Panc1 (cell line): ENCODE measurements around the gene ANP32A. TPM values are rescaled to one million over a fixed set of nuclear protein-coding genes. Genes with fewer than 3 reads are reported as not detected.
A peak's percentile ranks its signal among the peaks of the same experiment; 100 is the strongest.

ENCODE experiments used
- ATAC-seq: fragments of 200-7000 bp; cut with Tn5 transposase; 2 replicates; pipeline ENCODE4 v1.9.1; 2020; ENCODE audit warnings: mild to moderate bottlenecking, moderate library complexity
- BruUV-seq: library from RNA; stranded (reverse); fragments of 400-500 nt; replicated peaks from 2 replicates; lab custom pipeline; 2021; lab: Mats Ljungman, UMichigan
- CTCF ChIA-PET: fragments of 300-600 bp; sonication (Branson Sonifier 250); formaldehyde crosslinking; loops from one replicate; lab custom pipeline; 2022; ENCODE audit warnings: antibody characterized with exemption; lab: Charles Lee
- POLR2A ChIA-PET: fragments of 300-600 bp; sonication (Branson Sonifier 250); formaldehyde crosslinking; loops from one replicate; lab custom pipeline; 2022; ENCODE audit warnings: antibody characterized with exemption; lab: Charles Lee
- DNase-seq: peaks from one replicate; pipeline ENCODE4 v3.0.0-alpha.2; 2010; ENCODE audit warnings: low read depth, low spot score
- H3K27ac ChIP-seq: 2 replicates; pipeline ENCODE4 v1.5.1; 2011; ENCODE audit warnings: mild to moderate bottlenecking, low read length, inconsistent platforms
- H3K27me3 ChIP-seq: fragments of 200-500 bp; sonication (Bioruptor generic); 2 replicates; pipeline ENCODE4 v1.6.0; 2014; ENCODE audit warnings: low read length, inconsistent platforms; ENCODE audit not compliant: control insufficient read depth, insufficient read depth
- H3K36me3 ChIP-seq: fragments of 200-500 bp; sonication (Bioruptor generic); 2 replicates; pipeline ENCODE4 v1.5.1; 2014; ENCODE audit warnings: inconsistent platforms, mild to moderate bottlenecking, low read length, moderate library complexity; ENCODE audit not compliant: control insufficient read depth, insufficient read depth
- H3K4me1 ChIP-seq: 2 replicates; pipeline ENCODE4 v1.5.1; 2011; ENCODE audit warnings: inconsistent platforms, mild to moderate bottlenecking, low read length, moderate library complexity; ENCODE audit not compliant: control insufficient read depth, insufficient read depth
- H3K4me3 ChIP-seq, 2 experiments: 2 replicates each; pipeline ENCODE4 v1.5.1; 2011 to 2012; ENCODE audit warnings: low read depth in 2 of 2, low read length in 2 of 2, mild to moderate bottlenecking in 2 of 2, inconsistent platforms in 1 of 2, moderate library complexity in 1 of 2
- H3K9me3 ChIP-seq: fragments of 200-500 bp; sonication (Bioruptor generic); 2 replicates; pipeline ENCODE4 v1.5.1; 2014; ENCODE audit warnings: low read depth, mild to moderate bottlenecking, inconsistent platforms, low read length, moderate library complexity; ENCODE audit not compliant: control insufficient read depth, insufficient read depth
- POLR2AphosphoS5 ChIP-seq: IDR thresholded peaks from 2 replicates; pipeline ENCODE4 v1.6.1; 2012; ENCODE audit warnings: mild to moderate bottlenecking, low read depth, low read length, moderate library complexity
- SIN3A ChIP-seq: IDR thresholded peaks from 2 replicates; pipeline ENCODE4 v1.6.1; 2012; ENCODE audit warnings: low read depth, mild to moderate bottlenecking, low read length, moderate library complexity, borderline replicate concordance; ENCODE audit not compliant: insufficient read depth
- TCF7L2 ChIP-seq: IDR thresholded peaks from 2 replicates; pipeline ENCODE4 v1.6.1; 2011; ENCODE audit warnings: mild to moderate bottlenecking, low read depth, low read length, inconsistent platforms
- in situ Hi-C: cut with HindIII; loops from 2 replicates; pipeline ENCODE4 v1.10.0; 2016; ENCODE audit warnings: low sequenced_read_pairs, low pct_unique_long_range_greater_than_20kb
- intact Hi-C: fragments of 100-400 bp; cut with micrococcal nuclease; formaldehyde crosslinking; loops from one replicate; pipeline ENCODE4 v1.10.0; 2022; ENCODE audit not compliant: unreplicated experiment
- total RNA-seq: library from RNA; stranded (reverse); gene quantifications from one replicate; pipeline ENCODE4 v1.2.1, GENCODE V29; 2021; ENCODE audit not compliant: unreplicated experiment
- TF ChIP-seq, protein P1 (sequence below): fragments of 450-650 bp; IDR thresholded peaks from 2 replicates; pipeline ENCODE4 v1.5.1; 2017; ENCODE audit warnings: mild to moderate bottlenecking
- TF ChIP-seq, protein P2 (sequence below), 2 experiments: IDR thresholded peaks; 2 replicates each; pipeline ENCODE4 v1.6.1; 2011 to 2012; ENCODE audit warnings: low read depth in 2 of 2, control low read depth in 1 of 2, low read length in 1 of 2, mild to moderate bottlenecking in 1 of 2, moderate library complexity in 1 of 2; ENCODE audit not compliant: insufficient read depth in 1 of 2

ANP32A gene
- total RNA-seq, 1 experiment from 2014 or later = 226 TPM

DNA sequence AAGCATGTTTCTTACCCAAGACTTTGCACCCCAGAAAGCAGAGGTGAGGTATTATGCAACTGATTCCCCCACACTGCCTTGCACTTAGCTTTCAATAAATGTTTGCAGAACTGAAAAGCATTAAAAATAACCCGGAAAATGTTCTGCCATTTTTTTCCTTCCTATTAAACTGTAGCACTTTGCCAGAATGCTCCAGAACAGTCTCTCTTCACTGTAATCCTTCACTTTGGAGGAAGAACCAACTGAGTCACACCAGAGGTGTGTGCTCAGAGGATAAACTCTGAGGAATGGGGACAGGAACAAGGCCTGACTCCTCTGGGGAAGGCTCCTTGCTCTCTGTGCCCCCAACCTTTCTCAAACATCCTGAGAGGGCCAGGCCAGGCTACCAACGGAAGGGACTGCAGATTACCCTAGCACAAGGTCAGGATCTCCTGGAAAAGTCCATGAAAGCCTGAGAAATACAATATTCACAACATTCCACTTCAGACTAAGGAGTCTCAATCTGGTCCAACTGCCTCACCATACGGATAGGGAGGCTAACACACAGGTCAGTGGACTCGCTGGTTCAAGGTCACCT, 19.0 kb downstream of the ANP32A start:
- no TSS peak for BruUV-seq

DNA sequence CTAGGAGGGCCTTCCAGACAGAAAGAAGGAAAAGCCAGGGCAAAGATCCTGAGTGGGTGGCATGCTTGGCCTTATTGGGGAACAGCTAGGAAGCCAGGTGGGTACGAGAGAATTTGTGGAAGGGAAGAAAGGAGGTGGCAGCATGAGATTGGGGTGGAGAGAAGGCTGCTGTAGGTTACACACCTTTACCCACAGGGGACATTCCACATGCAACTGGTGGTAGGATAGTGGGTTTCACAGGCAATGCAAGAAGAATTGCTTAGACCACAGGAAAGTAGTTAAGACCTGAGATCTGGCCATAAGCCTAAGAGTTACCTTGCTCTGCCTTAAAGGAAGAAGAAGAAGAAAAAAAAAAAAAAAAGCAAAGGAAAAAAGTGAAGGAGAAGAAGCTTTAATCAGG, 19.8 kb downstream of the ANP32A start:
- Histone ChIP-seq H3K36me3 (no peaks in the 10 kb centered on the region; the same call in 1 of the 2 replicates), H3K4me3 (no peak overlapping the region), H3K9me3 (no peaks in the 10 kb centered on the region), H3K27ac (no peak overlapping the region), H3K27me3 (no peaks in the 10 kb centered on the region), H3K4me1 (peaks cover 8% of the 10 kb centered on the region)
- in situ Hi-C loops (no loop called here), intact Hi-C loops (no loop called here)
- CTCF ChIA-PET = no interaction called here
- TF ChIP-seq, protein P1, sequence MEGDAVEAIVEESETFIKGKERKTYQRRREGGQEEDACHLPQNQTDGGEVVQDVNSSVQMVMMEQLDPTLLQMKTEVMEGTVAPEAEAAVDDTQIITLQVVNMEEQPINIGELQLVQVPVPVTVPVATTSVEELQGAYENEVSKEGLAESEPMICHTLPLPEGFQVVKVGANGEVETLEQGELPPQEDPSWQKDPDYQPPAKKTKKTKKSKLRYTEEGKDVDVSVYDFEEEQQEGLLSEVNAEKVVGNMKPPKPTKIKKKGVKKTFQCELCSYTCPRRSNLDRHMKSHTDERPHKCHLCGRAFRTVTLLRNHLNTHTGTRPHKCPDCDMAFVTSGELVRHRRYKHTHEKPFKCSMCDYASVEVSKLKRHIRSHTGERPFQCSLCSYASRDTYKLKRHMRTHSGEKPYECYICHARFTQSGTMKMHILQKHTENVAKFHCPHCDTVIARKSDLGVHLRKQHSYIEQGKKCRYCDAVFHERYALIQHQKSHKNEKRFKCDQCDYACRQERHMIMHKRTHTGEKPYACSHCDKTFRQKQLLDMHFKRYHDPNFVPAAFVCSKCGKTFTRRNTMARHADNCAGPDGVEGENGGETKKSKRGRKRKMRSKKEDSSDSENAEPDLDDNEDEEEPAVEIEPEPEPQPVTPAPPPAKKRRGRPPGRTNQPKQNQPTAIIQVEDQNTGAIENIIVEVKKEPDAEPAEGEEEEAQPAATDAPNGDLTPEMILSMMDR = no peak
- TF ChIP-seq SIN3A (no peak), TCF7L2 (no peak), POLR2AphosphoS5 (no peak)
- TF ChIP-seq, protein P2, sequence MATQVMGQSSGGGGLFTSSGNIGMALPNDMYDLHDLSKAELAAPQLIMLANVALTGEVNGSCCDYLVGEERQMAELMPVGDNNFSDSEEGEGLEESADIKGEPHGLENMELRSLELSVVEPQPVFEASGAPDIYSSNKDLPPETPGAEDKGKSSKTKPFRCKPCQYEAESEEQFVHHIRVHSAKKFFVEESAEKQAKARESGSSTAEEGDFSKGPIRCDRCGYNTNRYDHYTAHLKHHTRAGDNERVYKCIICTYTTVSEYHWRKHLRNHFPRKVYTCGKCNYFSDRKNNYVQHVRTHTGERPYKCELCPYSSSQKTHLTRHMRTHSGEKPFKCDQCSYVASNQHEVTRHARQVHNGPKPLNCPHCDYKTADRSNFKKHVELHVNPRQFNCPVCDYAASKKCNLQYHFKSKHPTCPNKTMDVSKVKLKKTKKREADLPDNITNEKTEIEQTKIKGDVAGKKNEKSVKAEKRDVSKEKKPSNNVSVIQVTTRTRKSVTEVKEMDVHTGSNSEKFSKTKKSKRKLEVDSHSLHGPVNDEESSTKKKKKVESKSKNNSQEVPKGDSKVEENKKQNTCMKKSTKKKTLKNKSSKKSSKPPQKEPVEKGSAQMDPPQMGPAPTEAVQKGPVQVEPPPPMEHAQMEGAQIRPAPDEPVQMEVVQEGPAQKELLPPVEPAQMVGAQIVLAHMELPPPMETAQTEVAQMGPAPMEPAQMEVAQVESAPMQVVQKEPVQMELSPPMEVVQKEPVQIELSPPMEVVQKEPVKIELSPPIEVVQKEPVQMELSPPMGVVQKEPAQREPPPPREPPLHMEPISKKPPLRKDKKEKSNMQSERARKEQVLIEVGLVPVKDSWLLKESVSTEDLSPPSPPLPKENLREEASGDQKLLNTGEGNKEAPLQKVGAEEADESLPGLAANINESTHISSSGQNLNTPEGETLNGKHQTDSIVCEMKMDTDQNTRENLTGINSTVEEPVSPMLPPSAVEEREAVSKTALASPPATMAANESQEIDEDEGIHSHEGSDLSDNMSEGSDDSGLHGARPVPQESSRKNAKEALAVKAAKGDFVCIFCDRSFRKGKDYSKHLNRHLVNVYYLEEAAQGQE (IDR thresholded peaks at IDR 0.05; ENCODE audit: insufficient read depth in 1 of 2, low read depth in 2 of 2, low read length in 1 of 2) = no peak
- ATAC-seq = no peak
- no peak for DNase-seq
- POLR2A ChIA-PET = no interaction called here
- no TSS peak for BruUV-seq

More for the DNA sequence above, 19.0 kb downstream of the ANP32A start:
- no peak for DNase-seq
- in situ Hi-C loops (no loop called here), intact Hi-C loops (no loop called here)
- TF ChIP-seq TCF7L2 (no peak), POLR2AphosphoS5 (no peak), SIN3A (no peak)
- TF ChIP-seq, protein P1 = no peak
- TF ChIP-seq, protein P2 (IDR thresholded peaks at IDR 0.05; ENCODE audit: insufficient read depth in 1 of 2, low read depth in 2 of 2, low read length in 1 of 2) = no peak
- CTCF ChIA-PET = no interaction called here
- Histone ChIP-seq H3K27ac (no peak overlapping the region), H3K4me3 (no peak overlapping the region), H3K4me1 (peaks cover 9% of the 10 kb centered on the region; the same call in 1 of the 2 replicates), H3K36me3 (no peaks in the 10 kb centered on the region; the same call in 1 of the 2 replicates), H3K27me3 (no peaks in the 10 kb centered on the region), H3K9me3 (no peaks in the 10 kb centered on the region)
- POLR2A ChIA-PET = no interaction called here
- ATAC-seq = peak; percentile 22; the same call in 1 of the 2 replicates
